ENCODE results near the gene GOT1.
A peak's percentile ranks its signal among the peaks of the same experiment; 100 is the strongest.

Gene GOT1

DNA sequence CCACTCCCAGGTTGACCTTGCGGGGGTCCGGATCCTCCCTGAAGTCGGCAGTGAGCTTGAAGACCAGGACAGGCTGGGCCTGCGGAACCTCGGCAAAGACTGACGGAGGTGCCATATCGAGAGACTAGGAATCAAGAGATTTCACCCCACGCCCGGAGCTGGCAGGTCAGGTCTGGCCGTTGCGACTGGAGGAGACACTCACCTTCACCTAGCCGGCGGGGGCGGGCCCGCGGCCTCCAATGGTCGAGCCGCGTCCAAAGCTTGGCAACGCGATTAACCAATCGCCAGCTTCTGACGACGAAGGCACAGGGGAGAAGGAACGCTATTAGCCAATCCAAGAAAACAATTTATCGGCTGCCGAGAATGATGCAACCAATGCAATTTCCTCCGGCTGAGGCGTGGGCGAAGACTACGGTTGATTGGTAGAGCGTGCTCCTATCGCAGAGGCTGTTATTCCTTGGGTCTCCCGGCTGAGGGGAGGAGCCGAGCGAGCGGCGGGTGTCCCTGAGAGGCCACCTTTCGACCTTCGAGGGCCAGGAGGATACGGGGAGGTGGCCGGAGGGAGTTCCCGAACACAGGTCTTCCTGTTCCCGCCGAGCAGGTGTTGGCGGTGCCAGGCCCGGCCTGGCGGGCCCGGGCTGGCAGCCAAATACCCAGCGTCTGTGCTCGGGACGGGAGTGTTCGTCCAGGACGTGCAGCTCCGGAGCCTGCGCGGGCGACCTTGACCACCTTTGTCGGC lies at the start of gene GOT1:
TSS of gene GOT1 (minus strand) at position 174 of the 739 bp plus-strand sequence. CDS start at position 115, 59 bp downstream.
- peak; percentile 97 for DNase-seq (ENCODE audit: low spot score)

DNA sequence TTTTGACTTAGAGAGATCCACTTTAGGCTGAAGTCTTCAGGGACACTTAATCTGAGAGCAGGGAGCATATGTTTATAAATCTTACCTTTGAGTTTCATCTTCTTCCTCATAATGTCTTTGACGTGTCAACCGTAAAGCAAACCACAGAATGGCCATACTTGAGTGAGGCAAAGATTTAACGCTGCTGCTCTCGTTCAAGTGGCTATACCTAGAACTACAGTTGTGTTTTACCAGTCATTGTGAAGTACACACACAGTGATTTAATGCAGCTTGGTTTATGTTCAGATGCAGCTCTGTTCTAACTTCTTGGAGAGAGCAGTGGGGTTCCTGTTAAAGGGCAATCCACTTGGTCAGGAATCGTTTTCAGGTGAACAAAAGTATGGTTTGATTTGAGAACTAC lies 39.9 kb upstream of the GOT1 start:
- DNase-seq (ENCODE audit: low spot score), result no peak

DNA sequence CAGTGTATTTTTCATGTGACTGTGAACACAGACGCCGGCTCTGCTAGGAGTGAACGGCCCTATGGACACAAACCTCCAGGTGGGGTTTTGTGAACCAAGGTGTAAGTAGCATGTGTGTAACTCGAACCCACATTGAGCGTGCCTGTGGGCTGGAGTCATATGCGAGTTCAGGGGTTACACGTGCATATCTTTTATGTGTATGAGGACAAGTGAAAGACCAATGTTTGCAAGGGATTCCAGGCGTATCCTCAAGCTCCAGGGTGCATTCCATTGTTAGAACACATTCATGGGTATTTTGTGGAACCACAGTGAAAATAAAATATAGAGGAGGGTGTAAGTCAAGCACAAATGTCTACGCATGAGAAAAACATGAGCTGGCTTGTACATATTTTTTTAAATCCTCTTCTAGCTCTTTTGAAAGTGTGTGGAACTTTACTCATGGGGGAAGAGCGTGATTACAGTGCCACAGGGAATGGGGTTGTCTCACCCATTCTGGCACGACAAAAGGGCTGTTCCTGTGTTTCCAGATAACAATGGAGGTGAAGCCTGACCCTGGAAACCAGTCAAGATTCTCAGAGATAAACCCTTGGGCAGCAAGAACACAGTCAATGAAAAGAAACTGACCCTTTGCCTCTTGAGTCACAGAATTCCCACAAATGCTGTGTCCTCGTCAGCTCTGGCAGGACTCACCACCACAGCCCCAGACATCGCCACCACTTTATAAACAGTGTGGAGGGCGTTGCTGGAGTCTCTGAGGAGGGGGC lies 37.0 kb upstream of the GOT1 start:
- no peak for DNase-seq (ENCODE audit: low spot score)

DNA sequence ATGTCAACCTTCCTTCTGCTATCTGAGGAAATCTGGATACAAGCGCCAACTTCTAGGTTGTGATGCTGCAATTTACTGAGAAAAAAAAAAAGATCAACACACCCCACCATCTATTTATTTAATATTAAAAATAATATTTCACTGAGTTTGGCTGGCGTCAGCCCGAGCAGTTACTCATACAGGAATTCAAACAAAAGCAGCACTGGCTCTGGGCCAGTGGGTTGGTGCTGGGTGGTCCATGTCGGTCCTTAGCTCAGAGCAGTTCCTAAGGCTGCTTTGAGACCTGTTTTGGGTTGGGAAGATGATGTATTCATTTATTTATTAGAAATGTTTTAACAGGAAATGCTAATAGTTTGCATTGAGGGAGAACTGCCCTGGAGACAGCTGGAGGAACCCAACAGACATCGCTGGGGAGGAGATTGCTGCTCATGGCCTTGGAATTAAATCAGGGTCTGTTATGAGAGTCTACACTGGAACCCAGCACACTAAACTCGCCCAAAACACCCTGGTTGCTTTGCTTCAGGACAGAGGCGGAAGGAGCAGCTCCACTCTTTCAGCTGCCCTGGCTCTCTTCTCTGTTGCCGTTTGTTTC lies 36.3 kb upstream of the GOT1 start:
- no peak for DNase-seq (ENCODE audit: low spot score)

DNA sequence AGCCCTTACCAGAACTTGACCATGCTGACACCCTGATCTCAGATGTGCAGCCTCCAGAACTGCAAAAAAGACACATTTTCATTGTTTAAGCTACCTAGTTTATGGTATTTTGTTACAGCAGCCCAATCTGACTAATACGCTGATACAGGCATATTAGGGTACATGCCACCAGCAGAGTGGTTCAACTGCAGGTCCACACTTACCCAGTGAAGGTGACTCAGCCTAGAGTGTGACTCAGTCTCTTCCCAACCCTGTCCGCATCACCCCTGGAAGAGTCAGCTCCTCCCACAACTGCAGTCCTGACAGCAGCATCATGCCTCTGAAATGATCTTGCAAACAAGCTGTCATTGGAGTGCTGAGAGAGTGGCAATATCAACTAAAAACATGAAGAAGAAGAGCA lies 30.8 kb upstream of the GOT1 start:
- no peak for DNase-seq (ENCODE audit: low spot score)

DNA sequence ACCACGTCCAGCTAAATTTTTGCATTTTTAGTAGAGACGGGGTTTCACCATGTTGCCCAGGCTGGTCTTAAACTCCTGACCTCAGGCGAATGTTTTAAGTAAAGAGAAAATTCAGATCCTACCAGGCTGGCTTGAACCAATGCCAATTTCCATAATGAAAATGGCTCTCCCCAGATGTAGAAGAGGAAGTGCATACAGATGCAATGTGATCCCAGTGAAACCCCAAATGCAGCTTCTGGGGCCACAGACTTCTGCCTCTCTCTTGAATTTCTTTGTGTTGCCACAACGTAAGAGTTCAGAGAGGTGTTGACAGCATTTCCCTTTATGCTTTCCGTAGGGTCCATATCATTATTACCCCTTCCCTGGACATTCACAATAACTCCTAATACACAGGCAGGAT lies 29.6 kb upstream of the GOT1 start:
- no peak for DNase-seq (ENCODE audit: low spot score)

DNA sequence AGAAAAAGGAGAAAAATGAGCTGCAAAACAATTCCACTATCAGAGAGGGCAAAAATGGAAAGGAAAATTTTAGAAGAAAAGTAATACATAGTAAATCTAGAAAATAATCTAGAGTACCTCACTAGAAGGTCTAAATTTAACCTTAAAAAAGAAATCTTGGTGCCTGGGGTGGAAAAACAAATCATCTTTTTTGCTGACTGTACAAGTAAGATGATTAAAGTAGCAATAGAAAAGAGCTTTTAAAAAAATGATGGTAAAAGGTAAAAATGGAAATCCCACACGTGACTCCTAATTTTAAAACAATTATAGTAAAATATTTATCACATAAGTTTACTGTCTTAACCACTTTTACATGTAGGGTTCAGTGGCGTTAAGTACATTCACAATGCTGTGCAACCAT lies 28.8 kb upstream of the GOT1 start:
- no peak for DNase-seq (ENCODE audit: low spot score)

DNA sequence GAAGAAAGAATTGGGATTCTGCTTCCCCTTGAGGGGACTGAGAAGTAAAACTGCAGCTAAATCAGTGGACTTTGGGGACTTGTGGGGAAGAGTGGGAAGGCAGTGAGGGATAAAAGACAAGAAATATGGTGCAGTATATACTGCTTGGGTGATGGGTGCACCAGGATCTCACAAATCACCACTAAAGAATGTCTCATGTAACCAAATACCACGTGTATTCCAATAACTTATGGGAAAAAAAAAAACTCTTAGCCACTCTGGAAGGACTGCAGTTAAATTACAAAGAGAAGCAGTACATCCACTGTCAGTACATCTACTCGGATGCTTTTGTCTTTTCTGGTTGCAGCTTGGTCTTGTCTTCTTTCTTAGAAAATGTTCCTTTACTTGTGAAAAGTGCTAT lies 27.4 kb upstream of the GOT1 start:
- no peak for DNase-seq (ENCODE audit: low spot score)

DNA sequence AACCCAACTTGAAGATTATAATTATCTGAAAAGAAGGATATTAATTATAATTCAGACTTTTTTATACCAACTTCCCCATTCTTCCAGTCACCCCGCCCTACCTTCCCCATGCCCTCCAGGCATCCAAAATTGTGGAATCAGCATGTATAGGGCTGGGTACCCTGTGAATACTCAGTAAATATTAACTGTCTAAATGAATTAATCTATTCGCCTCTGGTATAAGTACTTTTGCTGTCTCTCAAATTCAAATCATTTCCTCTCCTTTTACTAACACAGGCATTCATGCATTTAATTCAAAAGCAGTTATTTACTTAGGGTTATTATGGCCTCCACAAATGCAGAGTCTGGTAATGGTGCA lies 26.5 kb upstream of the GOT1 start:
- no peak for DNase-seq (ENCODE audit: low spot score)

DNA sequence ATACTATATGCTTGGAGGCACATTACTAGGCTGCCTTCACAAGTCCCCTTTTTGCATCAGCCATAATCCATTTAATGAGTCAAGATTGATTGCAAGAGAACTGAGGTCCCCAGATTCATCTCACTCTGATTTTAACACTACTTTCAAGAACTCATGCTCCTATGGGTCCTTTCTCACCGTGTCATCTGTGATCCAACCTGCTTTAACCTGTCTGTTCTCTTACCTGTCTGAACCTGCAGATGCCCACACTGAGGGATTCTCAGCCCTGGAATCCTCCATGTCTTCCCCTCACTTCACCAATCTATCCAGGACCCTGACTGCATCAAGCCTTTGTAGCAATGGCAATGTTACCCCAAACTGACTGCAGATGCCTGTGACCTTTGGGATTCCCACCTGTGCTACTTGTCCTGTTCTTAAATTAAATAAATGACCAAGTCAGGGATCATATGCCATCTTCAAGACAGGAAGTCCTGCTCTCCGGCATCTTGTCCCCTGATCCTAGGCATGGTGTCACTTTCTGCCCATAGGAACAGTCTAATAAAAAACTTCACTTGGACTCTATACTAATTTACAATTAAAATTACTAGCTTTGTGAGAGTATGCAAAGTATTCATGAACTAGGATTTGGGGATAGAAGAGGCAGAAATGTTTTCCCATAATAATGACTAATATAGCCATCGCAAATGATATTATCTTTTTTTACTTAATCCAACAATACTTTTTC lies 25.9 kb upstream of the GOT1 start:
- no peak for DNase-seq (ENCODE audit: low spot score)

DNA sequence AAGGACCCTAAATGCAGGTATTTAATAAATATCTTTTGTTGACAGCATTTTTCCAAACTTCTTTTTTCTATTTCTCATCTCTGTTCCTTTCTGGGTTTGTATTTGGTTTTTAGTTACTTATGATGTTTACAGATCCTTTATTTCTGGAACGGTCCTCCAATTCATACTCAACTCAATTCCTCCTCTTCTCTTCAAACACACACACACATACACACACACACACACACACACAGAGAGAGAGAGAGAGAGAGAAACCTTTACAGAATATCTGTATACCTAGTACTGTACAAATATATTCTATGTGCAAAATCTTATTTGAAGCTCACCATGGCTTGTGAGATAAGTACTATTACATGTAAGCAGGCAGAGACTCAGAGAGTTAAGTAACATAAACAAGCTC lies 21.6 kb upstream of the GOT1 start:
- no peak for DNase-seq (ENCODE audit: low spot score)

DNA sequence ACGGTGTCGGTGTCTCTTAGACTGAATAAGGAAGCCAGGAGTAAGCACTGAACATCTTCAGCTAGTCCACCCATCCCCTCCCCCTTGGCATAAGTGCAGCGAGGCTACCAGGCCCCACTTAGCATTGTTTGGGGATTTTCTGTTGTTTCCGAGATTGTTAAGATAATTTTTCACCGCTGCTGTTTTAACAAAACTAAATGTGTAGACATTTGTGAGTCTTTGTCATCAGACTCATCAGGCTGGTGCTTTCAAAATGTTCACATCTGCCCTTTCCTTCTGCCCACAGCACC lies 21.0 kb upstream of the GOT1 start:
- no peak for DNase-seq (ENCODE audit: low spot score)

DNA sequence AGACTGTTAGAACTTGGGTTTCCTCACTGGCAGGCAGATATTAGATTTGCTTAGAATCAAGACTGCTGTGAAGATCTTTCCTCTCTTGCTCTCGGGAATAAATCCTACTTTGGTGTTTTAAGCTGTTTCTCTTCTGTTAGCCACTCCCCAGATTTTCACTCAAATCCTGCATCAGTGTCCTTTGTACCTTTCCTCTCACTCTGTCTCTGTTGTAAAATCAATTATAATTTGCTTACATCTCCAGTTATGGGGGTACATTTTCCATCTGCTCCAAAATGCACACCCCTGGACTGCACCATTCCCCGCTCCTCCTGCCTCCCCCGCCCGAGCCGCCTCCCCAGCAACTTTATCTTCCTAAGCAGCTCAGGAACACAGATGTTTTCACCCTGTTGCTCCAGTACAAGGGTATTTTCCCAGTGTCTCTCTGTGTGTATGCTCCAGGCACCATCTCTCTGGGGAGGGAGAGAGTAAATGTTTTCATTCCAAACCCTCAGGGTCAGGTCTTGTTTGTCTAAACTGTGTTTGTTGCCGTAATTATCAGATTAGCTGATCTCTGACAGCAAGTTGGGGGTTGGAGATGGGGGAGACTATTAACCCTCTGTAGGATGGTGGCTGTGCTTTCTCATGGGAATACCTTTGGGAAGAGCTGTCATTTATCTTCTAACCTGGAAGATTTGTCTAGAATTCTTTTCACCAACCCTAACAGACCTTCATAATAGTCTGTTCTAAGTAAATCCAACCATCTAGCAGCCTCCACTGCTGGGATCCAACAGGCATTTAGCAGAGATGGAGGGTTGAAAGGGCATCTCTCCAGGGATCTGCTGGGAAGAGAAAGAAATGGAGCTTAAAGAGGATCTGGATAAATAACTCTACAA lies 20.4 kb upstream of the GOT1 start:
- no peak for DNase-seq (ENCODE audit: low spot score)

DNA sequence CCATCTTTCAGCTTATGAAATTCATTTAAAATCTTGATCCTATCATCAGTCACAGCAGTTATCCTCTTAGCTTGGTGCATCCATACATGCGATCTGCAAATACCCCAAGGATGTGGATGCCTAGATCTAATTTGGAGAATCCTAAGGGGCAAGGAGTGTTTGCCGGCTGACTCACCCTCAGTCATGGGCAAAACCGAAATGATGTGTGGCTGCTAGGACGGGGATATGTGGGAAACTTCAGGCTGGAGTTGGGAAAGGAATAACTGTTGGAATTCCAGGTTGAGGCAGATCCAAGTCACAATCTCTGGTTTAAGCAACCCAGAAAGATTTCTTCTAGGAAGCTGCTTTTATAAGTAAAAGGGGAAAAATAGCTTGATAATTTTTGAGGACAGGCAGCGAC lies 19.7 kb upstream of the GOT1 start:
- DNase-seq (ENCODE audit: low spot score), result no peak

DNA sequence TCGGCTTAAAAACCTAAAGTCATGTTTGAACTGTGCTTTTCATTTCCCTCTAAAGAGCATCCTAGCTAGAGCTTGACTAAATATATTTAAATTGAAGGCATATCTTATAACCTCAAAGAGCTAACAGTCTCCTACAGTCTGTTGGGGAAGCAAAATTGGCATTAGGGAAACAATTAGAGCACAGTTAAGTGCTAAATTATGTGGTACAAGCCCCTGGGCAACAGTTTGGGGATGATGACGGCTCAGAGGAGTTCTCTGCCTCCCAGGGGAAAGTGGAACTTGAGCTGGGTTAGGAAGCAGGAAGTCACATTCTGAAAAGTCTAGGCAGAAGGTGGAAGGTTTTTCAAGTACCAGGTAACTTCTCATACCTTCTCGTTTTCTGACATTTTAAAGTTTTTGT lies 18.6 kb upstream of the GOT1 start:
- DNase-seq (ENCODE audit: low spot score), result no peak

DNA sequence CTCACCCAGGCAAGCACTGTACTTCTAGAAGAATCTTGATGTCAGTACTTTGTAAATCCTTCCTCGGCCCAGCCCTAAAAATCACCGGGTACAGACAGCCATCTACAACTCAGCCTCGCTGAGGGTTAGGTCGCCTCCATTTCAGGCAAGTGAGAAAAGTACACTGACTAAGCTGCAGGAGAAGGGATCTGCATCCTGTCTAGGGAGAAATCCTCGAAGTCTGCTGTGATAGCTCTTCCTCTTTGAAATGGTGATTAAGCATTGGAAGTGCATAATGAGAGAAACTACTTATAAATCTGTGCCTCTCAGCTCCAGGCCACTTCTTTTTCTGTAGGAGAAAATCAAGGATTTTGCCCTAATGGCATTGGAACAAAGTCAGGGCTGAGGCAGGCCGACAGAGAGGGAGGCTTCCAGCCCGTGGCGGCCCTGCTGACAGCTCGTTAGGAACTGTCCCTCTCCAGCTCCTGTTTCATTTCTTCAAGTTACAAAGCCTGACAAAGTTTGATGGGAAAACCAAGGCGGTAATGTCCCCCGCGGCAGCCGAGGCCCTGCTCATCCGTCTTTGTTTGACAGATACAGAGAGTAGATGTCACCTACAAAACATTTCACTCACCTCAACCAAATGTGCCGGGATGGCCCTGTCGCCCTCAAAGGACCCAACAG lies 14.1 kb upstream of the GOT1 start:
- DNase-seq (ENCODE audit: low spot score), result no peak

DNA sequence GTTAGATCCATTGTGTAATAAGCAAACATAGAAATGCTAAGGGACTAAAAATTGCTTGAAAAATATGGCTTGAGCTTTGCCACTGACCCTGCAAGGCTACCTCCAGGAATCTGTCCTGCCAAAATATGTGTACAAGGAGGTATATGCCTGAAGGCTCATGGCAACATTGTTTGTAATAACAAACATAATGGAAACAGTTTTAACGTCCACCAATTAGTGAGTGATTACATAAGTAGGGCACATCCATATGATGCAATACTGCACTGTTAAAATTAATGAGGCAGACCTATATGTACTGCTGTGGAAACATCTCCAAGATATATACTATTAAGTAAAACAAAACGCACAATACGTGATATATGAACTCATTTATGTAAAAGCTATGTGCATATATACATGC lies 13.1 kb upstream of the GOT1 start:
- DNase-seq (ENCODE audit: low spot score), result no peak

DNA sequence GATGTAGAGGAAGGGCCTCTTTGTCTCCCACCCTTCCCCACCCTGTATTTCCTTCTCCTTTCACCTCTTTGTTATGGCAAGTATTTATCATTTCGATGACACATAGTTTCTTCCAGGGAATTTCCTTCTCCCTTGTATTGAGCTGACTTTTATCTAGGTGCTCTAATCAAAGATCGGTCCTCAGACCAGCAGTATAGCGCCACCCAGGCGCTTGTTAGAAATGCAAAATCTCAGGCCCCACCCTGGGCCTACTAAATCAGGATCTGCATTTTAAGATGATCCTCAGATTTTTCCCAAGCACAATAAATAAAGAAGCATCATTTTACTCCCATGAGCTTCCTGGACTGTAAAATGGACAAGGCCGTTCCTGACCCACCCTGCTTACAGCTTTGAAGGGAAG lies 12.0 kb upstream of the GOT1 start:
- DNase-seq (ENCODE audit: low spot score), result no peak

DNA sequence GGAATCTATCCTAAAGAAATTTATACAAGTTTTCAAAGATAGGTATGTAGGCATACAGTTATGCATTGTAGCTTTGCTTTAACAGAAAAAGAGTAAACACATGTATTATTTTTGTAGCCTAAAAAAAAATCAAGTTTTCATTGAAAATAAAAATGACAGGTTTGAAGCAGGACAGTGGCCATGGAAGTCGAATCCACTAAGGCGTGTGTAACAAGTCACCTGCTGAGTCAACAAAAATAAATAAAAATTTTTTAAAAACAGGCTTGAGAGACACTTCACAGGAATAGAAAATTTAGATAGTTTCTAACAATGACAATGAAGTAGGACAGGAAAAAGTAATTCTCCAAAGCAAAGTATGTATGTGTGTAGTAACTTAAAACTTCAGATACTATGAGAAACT lies 8.5 kb upstream of the GOT1 start:
- no peak for DNase-seq (ENCODE audit: low spot score)

DNA sequence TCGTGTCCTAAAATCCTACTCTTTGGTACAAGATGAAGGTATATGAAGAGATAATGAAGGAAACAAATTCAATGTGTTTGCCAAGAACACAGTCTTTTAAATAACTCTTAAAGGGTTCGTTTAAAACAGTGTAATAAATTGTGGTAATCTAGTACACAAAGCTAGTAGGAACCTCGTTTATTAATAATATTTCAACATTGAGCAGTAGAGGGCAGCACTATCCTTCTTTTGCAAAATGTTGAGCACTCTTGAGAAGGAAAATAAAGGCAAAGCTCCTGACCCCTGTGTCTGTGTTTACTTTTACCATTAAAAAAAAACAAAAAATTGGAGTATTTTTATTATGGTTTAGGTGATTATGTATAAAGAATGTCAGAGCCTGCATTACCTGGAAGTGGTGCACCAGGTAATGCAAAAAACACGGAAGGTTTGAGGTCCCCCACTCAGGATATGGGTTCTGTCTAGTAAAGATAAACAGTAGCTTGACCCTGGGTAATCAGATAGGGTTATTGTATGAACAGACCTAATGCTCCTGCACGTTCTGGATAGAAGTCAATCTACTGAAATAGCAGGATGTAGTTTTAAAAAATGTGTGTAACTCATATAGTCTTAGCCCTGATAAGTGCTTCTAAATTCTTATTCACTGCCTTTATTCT lies 5.7 kb upstream of the GOT1 start:
- DNase-seq (ENCODE audit: low spot score), result peak; percentile 58
